Lung microvascular endothelial cell (primary cell): ENCODE results near the gene IQGAP3. TPM values are rescaled to one million over a fixed set of nuclear protein-coding genes. Genes with fewer than 3 reads are reported as not detected.
A peak's percentile ranks its signal among the peaks of the same experiment; 100 is the strongest.
"Not testable (repeated sequence)": the region's sequence is repeated elsewhere in the genome, so short reads cannot be mapped to it uniquely, and the experiment has no call there.

Experiments
- DNase-seq, 2 donors: peaks; one replicate each; pipeline versions ENCODE4 v3.0.0 to v3.0.0-alpha.2; 2010; ENCODE audit warnings: low read depth in 2 of 2
- total RNA-seq: library from RNA; depleted of rRNA; stranded (reverse); fragments of >200 nt; gene quantifications from 2 replicates; pipeline ENCODE4 v1.2.1, GENCODE V29; 2014

Gene IQGAP3
- total RNA-seq, 1 donor from 2014 or later, result 3.0 TPM

GRCh38 chr1:156595016-156595415 is 22.7 kb upstream of the IQGAP3 start:
- DNase-seq, result no peak

DNA sequence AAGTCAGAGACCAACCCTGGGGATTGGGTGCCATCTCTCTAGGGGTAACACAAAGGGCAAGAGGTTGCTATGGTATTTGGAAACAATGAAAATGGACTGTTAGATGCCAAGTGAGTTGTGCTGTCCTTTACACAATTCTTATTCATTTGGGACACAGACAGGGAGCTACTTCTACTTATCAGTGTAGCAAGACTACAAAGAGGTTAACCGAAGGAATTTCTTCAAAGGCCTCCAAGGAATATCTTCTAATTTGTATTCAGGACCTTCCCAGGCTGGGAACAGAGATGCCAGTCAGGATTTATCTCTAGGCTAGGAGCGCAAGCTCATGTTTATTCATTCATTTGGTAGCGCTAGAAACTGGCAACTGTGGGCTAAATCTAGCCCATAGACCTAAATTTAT is 21.8 kb upstream of the IQGAP3 start:
- no peak for DNase-seq

DNA sequence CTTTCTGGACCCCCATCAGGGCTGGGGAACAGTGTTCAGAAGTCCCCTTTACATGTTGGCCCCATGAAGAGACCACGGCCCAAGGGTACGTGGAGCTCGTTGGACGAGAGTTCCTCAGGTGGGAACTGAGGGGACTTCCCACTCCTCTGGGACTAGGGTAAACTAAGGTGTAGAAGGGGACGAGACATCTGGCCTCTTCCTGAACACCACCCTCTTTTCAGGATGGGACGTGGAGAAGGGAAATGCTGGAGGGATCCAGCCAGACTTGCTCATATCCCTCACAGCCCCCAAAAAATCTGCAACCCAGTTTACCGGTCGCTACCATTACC is 21.3 kb upstream of the IQGAP3 start:
- no peak for DNase-seq

- DNase-seq, result peak; percentile 26 to 84
Observed at GRCh38 chr1:156592910-156593660, 20.7 kb upstream of the IQGAP3 start.

GRCh38 chr1:156592158-156592909 is 20.0 kb upstream of the IQGAP3 start:
- no peak for DNase-seq

DNA sequence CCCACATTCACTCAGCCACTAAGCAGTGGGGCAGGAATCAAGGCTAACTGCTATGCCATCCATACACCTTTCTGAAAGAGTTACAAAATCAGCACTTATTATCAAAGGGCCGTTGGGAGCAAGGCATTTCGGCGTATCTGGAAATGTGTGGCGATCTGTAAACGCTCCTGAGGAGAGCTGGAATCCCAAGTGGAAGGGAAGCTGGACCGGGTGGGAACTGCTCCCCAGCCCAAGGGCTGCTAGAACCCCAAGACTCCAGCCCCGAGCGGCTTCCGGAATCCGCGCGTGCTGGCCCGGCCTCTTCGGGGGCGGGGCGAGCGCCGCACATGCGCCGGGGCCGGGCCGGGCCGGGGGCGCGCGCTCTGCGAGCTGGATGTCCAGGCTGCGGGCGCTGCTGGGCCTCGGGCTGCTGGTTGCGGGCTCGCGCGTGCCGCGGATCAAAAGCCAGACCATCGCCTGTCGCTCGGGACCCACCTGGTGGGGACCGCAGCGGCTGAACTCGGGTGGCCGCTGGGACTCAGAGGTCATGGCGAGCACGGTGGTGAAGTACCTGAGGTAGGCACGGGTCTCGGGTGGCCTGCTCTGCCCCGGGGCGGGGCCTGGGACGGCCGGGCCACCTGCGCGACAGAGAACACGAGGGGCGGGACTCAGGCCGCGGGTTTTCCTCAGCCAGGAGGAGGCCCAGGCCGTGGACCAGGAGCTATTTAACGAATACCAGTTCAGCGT is 19.2 kb upstream of the IQGAP3 start, which contains the start of gene NAXE:
Gene NAXE (plus strand): TSS at position 345 of the 726 bp plus-strand sequence. CDS start 29 bp downstream, at position 374.
- DNase-seq, result peak; percentile 52 to 64

DNA sequence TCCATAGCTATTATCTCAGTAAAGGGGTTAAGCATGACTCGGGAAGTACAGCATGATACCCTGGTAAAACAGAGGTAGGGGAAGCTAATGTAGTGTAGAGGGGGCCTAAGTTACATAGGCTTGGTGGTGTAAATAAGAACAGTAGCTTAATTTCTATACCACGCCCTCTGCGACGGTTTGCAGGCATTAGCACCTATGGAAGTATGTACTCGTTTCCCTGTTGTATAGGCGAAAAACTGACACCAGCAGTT is 18.7 kb upstream of the IQGAP3 start:
- DNase-seq, result no peak

DNA sequence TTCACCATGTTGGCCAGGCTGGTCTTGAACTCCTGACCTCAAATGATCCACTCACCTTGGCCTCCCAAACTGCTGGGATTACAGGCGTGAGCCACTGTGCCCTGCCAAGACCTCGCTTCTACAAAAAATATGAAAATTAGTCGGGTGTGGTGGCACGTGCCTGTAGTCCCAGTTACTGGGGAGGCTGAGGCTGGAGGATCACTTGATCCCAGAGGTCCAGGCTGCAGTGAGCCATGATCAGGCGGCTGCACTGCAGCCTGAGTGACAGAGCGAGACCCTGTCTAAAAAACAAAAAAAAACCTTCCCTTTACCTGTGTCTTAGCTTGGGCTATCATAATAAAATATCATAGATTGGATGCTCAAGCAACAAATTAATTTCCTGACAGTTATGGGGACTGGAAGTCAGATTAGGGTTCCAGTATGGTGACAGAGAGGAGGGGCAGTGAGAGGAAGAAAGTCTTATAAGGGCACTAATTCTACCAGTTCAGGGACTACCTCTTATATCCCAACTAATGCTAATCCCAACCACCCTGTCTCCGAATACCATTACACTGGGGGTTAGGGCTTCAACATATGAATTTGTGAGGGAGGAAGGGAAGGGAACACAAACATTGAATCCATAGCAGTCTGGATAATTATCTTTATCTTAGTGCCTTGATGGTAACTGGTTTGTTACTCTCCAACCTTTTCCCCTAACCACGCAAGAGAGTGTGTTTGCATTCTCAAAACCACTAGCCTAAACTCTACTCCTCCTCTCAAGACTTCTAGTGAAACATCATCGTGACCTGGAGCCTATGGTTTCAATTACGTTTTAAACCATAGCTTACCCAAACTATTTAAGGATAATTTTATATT is 18.2 kb upstream of the IQGAP3 start:
- no peak for DNase-seq

DNA sequence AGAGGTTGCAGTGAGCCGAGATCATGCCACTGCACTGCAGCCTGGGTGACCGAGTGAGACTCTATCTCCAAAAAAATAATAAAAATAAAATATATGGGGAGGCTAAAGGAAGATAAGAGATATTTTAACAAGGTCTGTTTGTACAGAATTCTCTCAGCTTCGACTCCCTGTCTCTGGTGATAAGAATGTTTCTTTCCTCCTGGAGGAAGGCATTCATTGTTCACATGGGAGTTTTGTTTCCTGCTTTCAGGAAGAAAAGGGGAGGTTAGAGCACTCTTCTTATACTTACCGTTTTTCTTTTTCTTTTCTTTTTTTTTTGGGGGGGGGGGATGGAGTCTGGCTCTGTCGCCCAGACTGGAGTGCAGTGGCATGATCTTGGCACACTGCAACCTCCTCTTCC is 17.2 kb upstream of the IQGAP3 start:
- DNase-seq, result no peak

DNA sequence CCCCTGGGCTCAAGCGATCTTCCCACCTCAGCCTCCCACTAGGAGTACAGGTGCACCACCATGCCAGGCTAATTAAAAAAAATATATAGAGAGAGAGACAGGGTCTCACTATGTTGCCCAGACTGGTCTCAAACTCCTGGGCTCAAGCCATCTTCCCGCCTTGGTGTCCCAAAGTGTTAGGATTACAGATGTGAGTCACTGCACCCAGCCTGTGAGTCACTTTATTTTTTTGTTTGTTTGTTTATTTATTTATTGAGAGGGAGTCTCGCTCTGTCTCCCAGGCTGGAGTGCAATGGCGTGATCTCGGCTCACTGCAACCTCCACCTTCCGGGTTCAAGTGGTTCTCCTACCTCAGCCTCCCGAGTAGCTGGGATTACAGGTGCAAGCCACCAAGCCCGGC is 15.6 kb upstream of the IQGAP3 start:
- not testable (repeated sequence) for DNase-seq

DNA sequence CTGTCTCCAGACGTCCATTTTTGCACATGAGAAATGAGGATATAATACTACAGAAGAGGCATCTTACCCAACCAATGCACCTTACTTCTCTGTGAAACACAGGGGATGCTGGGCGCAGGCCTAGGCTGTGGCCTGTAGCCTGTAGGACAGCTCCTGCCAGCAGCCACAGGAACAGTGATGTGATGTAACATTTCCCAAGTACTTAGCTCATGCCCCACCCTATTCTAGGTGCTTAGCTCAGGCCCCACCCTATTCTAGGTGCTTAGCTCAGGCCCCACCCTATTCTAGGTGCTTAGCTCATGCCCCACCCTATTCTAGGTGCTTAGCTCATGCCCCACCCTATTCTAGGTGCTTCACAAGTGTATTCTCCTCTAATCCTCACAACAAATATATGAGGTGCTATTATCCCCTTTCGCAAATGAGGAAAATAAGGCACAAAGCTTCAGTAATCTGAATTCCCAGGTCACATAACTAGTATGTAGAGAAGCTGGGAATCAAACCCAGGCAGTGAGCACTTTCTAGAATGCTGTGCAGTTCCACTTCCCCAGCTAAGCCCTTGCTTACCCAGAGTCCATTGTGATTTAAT is 14.6 kb upstream of the IQGAP3 start:
- DNase-seq, result no peak

DNA sequence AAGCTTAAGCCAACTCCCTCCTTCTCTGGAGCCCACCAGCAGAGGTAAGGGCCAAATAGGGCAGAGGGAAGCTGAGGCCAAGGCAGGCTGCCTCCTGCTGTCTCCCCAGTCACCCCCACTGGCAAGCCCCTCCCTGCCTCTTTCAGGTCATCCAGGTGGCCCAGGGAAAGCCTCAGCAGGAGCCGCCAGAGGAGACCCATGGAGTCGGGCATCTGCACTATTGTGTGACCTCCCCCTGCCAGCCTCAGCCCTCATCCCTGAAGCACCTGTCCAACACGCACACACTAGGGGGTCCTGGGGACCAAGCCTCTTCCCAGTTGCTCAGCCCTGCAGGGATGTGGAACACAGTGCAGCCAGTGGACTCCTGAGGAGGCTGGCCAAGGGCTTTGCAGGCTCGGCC is 14.0 kb upstream of the IQGAP3 start:
- no peak for DNase-seq

- no peak for DNase-seq
Observed at GRCh38 chr1:156584813-156585212, 12.4 kb upstream of the IQGAP3 start.

DNA sequence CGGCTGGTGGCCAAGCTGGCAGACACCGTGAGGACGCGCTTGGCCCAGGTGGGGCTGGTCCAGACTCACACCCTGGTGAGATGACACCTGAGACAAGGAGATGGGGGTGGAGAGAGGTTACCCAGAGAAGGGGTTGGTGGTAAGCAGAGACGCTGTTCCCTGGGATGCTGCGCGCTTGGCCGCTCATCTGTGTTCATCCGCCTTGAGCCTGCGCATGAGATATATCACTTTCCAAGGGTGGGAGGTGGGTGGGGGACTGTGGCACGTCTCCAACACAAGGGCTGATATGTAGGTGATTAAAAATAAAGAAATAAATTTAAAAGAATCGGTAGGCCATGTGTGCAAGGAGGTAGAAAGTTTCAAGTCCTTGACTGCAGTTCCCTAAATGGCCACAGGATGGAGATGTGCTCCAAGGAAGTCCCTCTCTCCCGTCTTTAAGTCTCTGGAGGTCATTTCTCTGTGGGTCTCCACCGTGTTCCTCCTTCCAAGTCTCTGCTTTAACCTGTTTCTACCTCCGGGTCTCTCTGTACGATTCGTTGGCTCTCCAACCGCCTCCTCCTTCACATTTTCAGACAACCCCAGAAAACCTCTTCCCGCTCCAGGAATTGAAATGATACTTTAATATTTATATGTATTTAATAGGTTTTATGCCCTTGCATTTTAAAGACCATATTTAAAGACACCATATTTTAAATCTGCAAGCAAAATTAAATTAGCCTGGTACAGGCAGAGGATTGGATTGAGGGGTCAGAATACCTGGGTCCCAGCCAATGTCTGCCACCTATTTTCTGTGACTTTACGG is 11.7 kb upstream of the IQGAP3 start:
- peak; percentile 69 to 89 for DNase-seq

GRCh38 chr1:156582388-156583017 is 10.1 kb upstream of the IQGAP3 start:
- no peak for DNase-seq

DNA sequence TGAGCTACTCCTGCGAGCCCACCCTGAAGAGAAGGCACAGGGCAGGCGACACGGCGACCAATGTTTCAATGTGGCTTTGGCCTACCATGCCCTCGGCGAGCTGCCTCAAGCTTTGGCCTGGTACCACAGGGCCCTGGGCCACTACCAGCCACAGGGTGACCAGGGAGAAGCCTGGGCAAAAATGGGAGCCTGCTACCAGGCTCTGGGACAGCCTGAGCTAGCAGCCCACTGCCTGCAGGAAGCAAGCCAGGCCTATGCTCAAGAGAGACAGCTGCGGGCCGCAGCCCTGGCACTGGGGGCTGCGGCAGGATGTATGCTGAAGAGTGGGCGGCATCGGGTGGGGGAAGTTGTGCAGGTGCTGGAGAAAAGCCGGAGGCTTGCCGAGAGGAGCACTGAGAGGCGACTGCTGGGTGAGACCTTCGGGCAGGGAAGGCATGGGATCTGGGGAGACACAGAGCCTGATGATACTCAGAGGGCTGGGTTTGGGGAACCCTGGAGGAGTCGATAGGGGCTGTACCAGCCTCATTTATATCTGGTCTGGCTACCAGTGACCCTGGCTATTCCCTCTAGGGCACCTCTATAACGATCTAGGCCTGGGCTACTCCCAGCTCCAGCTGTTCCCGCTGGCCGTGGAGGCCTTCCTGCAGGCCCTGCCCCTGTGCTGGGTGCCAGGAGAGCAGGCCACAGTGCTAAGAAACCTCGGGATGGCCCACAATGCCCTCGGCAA is 9.5 kb upstream of the IQGAP3 start:
- DNase-seq, result no peak

DNA sequence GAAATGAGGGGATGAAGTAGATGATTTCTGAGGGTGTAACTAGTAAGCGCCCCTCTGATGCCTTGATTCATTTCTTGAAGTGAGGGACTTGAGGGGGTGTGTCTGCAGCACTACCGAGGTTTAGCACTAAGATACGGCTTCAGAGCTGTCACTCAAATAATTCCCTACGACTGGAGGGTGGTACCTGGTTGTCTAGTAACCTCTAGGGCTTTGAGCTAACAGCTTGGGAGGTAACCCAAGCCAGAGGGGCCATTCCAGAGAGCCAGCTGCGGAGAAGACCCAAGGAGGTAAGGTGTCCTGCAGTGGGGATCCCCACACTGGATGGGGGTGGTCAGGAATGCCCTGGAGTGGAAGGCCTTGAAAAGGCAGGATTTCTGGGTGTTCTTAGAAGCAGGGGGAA is 7.1 kb upstream of the IQGAP3 start, which contains the start of gene TTC24:
Gene TTC24 (plus strand): TSS at position 252 of the 400 bp plus-strand sequence. CDS start 1,642 bp downstream, outside the sequence.
- DNase-seq, result no peak

DNA sequence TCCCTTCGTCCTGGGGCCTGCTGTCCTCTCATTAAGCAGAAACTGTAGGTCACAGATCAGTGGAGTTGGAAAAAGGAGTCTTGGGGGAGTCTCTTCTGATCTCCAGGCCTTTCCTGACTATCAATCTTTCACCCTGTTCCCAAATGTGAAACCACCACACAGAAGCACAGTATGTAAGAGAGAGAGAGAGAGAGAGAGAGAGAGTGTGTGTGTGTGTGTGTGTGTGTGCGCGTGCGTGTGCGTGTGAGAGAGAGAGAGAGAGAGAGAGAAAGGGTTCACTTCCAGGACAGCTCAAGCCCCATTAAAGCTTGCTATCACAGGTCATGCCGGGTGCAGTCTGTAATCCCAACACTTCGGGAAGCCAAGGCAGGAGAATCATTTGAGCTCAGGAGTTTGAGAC is 5.7 kb upstream of the IQGAP3 start:
- DNase-seq, result no peak

DNA sequence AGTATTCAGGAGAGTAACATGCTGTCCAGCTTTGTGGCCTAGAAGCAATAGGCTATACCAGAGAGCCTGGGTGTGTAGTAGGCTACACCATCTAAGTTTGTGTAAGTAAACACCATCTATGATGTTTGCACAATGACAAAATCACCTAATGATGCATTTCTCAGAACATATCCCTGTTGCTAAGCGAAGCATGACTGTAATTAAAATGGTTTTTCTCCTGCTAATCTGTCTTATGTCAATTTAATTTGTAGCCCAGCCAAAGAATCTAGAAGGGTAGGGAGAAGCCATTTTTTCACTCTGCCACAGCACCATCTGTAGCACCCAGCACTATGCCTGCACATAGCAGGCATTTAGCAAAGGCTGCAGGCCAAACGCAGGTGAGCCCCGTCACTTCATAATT is 5.2 kb upstream of the IQGAP3 start:
- no peak for DNase-seq
